NCI-H2171 treated with DMSO at 0.1 percent for 48 hours (cell line): ENCODE measurements around the gene SDC4.
A peak's percentile ranks its signal among the peaks of the same experiment; 100 is the strongest.
"Not testable (repeated sequence)": the region's sequence is repeated elsewhere in the genome, so short reads cannot be mapped to it uniquely, and the experiment has no call there.

Source experiments
- DNase-seq: peaks from one replicate; lab custom pipeline; 2025; lab: John Stamatoyannopoulos, UW

Gene SDC4

DNA sequence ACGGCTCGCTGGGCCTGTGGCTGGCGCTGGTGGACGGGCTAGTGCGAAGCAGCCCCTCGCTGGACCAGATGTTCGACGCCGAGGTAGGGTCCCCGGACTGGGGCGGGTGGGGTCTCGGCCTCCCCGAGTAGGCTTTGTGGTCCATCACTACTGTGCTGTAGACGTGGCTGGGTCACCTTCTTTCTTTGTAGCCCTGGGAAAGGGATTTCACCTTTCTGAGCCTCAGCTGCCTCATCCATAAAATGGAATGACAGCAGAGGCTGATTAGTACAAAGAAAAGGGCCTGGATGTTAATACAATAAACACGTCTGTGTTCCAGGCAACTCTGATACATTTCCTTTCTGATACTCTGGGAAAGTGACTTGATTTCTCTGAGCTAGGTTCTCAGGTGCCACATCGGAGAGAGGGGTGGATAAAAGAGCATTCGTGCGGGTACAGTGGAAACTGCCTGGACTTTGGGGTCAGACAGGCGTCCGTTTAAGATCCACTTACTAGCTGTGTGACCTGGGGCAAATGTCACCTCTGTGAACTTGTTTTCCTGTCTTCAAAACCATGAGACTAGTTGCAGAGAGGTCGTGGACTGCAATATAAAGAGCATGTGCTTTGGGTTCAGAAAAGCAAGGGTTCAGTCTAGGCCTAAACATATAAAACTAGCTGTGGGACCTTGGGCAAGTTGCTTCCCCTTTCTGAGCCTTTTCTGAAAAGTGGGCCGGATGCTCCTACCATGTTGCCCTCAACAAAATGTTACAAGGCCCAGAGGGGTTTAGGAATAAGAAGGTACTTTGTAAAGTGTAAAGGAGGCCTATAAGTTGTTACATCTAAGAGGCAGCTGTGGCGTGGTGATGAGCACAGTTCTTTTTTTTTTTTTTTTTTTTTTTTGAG is 15.6 kb upstream of the SDC4 start:
- DNase-seq: no peak

GRCh38 chr20:45362804-45363610 is 14.8 kb upstream of the SDC4 start, which contains the start of gene SYS1:
Gene SYS1, plus strand, starts transcription at chr20:45363156. Its CDS starts 376 bp downstream, at chr20:45363532.
- DNase-seq: peak; percentile 100

- DNase-seq: no peak
These were observed 13.6 kb upstream of the SDC4 start for GRCh38 chr20:45361793-45362192.

GRCh38 chr20:45359406-45360148 is 11.4 kb upstream of the SDC4 start:
- DNase-seq: no peak

DNA sequence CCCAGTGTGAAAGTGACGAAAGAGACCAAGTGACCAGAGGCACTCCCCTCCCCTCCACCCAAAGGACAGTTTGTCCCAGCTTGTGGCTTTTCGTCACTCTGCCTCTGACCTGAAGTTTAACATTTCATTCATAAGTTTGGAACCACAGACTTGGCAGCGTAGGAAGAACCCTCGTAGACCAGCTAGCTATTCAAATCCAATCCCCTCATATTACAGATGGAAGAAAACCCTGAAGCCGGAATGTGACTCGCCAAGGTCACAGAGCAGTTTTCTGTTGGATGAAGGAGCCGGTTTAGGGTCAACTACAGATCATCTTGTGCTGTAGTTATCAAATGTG is 10.8 kb upstream of the SDC4 start:
- DNase-seq: no peak

DNA sequence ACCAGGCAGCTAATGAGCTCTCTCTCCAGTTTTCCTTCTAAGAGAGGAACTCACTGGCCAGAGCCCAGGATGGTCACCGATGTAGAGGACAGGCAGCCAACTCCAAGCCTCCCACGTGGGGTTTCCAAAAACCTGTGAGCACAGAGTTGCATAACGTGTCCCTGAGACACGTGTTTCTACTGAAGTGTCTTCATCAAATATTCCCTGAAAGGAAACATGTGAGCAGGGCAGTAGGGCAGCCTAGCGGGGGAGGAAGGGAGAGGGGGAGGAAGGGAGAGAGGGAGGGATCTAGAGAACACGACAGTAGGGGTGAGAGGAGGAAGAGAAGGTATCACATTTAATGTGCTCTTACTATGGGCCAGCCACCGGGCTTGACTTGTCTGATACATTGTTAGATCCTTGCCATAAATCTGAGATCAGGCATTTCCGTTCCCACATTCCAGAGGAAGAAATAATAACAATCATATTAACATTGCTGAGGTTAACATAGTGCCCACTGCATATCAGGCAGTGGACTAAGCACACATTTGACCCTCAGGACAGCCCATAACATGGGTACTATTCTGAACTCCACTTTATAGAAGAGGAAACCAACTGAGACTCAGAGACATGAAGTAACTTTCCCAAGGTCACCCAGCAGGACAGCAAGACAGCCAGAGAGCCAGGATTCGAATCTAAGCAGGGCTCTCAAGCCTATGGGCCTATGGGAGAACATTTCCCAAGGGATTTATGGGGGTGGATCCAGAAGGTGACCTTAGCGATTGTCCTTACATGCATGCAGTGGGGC is 10.3 kb upstream of the SDC4 start:
- DNase-seq: no peak

DNA sequence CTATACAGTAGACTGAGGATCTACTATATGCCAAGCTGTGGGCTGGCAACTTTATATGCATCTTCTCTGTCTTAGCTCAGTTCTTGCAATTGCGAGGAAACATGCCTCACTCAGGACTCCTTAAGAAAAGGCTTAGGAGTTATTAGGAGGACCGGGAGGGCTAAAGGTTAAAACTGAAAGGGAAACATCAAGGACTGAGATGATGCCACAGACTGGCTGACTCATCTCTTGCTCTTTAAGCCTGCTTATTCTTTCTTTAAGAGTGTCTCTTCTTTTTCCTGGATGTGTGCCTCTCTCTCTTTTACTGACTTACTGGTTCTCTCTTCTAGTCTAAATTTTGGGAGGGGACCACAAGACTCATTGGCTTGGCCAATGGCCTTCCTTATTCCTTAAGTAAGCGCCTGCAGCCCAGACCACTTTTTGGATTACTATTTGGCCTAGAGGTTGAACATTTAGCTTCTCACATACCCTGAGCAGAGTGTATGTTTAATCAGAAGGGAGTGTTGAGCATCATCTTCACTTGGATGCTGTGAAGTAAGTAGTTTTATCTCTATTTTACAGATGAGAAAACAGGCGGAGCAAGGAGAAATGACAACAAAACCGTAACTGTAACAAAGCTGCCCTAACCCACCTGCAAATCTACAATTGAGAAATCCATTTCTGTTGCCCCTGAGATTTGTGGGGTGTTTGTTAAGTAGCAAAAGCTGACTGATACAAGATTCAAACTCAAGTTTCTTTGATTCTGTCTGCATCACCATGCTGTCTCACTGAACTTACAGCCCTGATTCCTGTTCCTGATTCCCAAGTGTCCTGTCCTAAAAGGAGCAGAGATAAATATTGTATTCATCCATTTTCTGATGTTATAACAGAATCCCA is 7.2 kb upstream of the SDC4 start:
- DNase-seq: no peak

DNA sequence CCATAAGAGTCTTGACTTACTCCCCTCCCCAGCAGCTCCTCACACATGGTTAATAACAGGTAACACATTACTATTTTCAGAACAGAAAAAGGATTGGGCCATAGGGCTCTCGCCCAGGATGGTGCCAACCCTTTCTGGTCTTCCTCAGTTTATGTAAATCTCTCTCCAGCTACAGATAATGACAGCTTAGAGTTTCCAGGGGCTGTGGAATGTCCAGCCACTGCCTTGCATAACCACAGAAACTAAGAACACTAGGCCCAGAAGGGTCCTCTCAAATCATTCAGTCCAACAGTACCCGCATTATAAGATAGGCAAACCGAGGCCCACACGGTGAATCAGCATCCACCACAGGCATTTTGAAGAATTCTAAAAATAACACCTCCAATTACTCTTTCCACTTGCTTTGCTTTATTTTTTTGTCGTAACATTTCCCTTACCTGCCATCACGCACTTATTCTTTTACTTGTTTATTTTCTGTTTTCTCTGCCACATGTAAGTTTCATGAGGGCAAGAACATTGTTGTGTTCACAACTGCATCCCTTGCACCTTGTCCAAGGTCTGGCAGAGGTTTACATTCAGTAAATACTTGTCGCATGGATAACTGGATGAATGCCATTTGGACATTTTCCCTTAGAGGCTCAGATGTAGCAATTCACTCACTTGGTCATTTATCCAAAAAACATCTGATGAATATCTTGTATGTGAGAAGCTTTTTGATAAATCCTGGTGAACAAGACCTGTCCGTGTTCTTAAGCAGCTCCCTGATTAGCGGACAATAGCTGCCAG is 6.4 kb upstream of the SDC4 start:
- DNase-seq: no peak

DNA sequence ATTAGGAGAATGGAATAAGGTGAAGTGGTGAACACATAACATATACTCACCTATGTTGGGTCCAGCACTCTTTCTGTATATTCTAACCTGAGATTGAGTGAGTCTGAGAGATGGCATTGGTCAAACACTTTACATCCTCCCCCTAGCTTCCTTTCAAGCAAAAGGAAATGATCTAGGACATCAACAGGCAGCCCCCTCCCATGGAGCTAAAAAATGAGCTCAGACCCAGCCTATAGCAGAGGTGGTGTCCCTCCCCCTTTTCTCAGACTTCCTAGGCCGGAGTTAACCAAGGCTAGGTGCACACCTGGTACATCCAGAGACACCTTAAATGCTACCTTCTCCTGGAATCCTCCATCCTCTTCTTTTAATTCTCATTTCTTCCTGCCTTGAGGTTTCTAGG is 5.5 kb upstream of the SDC4 start:
- DNase-seq: no peak

GRCh38 chr20:45352729-45353128 is 4.5 kb upstream of the SDC4 start:
- no peak for DNase-seq

DNA sequence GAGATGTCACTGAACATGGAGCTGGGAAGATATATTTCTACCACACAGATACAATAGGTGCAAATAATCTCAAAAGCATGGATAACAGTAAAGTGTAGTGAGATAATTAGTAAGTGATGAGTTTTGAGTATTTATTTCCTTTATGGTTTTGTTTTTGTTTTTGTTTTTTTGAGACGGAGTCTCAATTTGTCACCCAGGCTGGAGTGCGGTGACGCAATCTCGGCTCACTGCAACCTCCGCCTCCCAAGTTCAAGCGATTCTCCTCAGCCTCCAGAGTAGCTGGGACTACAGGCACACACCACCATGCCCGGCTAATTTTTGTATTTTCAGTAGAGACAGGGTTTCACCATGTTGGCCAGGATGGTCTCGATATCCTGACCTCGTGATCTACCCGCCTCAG is 2.6 kb upstream of the SDC4 start:
- DNase-seq: not testable (repeated sequence)

DNA sequence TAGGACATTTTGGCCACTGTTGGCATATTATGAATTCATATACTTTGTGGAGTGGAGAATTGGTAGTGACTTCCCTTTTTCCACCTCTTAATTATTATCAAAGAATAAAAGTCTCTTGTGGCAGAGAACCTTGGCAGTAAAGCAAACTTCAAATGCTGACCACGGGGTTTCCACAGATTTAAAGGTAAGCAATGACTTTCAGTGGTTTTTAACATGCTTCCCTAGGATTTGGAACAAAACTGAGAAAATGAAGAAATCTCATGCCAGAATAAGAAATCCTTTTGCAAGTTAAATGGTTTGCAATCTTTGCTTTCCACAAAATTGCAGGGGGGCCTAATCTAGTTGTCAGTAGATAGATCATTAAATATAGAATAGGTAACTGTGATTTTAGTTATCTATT is 2.0 kb upstream of the SDC4 start:
- no peak for DNase-seq

DNA sequence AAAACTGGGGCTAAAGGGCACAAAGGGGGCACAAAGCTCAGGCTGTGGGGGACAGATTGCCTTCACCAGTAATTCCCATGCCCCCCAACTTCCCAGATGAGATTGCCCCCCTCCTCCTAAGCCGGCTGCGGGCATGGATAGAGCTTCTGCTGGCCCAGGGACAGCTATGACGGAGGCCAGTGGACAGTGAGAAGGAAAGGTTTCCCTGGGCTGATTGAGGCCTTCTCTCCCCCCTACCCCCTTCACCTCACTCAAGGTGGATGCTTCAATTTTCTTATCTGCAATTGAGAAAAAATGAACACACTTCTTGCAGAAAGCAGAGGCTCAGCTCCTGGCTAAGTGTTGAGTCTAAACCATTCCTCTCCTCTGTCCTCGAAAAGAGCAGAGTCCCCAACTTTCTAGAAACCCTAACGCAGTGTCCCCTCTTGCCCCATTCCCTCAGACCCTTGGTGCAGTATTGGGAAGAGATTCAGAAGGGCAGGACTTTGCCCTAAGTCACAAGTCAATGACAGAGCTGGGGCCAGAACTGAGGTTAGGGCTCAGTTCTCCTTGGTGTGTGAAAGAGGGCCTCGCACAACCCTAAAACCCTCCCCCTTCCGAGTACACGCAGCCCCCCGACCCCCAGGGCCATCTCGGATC is 808 bp downstream of the SDC4 start:
- no peak for DNase-seq

DNA sequence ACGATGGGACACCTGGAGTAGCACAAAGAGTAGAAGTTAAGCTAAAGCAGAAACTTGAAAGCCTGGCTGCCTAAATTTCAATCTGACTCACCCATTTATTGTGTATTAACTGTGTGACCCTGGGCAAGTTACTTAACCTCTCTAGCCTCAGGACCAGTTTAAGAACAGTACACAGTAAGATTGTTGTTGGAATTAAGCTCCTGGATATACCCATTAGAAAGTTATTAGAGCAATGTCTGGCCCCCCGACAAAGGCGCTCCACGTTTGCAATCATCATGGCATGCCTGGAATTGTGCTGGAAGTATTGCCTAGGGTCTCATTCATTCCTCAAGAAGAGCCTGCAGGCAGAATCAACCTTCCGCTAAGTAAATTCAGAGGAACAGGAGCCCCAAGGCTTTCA is 1.4 kb downstream of the SDC4 start:
- no peak for DNase-seq

DNA sequence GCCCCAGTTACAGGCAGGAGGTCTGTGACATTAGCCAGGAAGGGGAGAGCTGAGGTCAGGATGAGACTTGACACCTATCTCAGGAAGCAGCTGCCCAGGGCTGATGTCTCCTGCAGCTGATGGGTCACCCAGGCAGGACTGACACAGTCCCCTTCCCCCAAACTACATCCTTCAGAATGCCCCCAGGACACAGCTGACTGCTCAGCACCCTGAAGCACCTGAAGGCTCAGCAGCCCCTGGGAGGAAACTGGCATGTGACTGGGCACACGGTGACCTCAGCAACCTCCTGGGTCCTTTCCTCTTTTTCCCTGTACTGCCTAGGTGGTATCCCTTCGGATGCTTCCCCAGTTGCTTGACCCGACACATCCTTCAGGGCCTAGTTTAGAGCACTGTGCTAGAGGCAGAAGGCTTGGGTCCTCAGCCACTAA is 1.9 kb downstream of the SDC4 start:
- no peak for DNase-seq

DNA sequence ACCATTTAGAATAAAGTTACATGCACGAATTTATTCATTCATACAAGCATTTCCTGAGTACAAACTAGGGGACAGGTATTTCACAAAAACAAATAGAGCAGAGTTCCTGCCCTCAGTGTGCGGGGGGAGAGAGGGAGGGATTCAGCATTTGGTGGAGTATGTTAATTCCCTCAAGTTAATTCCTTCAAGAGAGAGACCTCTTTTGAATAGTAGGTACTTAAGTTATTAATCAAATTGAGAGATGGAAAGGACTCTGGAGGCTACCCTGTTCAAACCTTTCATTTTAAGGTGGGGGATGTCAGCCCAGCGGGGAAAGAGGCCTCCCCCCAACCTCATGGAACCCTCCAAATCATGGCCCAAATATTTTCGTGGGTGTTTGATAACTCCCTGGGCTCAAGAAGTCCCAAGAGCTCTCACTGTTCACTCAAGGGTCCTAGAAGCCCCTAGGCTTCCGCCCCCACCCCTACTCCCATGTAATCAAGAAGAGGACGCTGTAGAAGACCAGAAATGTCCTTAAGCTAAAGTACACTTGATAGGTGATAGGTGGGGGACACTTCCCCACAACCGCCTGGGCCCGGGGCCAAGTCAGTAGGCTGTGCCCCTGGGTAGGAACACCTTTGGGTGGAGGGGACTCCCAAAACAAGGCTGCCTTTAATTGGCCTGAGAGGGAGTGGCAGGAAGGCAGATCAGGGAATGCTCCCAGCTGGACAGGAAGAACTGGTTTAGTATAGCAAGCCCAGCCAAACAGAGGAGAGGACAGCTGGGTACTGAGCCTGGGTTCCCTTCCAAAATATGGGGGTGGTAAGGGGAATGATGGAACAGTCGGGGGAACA is 2.9 kb downstream of the SDC4 start:
- no peak for DNase-seq

DNA sequence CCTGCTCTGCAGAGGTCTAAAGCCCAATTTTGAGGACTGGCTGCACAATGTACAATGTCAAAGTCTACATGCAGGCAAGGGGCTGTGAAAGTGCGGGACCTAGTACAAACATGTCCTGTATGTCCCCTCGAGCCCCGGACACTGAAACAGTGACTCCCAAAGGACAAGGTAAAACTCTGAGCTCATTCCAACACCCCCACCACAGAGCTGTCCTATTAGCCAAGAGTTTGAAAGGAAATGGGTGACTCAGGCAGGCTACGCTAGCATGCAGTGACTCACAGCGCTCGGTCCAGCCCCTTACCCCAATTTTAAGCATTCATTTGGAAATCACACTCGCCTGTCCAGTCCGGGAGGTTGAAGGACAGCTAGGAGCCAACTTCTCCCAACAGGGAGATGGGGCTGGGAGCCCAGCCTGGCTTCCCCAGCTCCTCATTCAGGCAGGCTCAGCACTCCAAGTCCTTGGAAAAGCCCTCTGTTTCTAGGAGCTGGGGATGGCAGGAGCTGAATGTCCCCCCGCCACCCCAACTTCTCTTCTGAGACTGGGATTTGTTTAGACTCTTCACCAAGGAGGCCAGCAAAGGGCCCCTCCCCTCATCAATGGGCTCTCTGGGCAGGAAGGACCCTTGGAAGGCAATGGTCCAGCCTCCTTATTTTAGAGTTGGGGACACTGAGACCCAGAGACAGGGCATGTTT is 3.9 kb downstream of the SDC4 start:
- DNase-seq: no peak
